Psoas muscle (tissue), 8 donors: ENCODE measurements around the gene CFAP300. TPM values are rescaled to one million over a fixed set of nuclear protein-coding genes. Genes with fewer than 3 reads are reported as not detected.

Source experiments
- ATAC-seq, 4 donors: fragments of 200-7000 bp; cut with Tn5 transposase; one replicate each; pipeline ENCODE4 v1.9.1; 2020; ENCODE audit warnings: moderate library complexity in 3 of 4, mild to moderate bottlenecking in 2 of 4
- DNase-seq, 2 donors: peaks; one replicate each; pipeline ENCODE4 v3.0.0-alpha.2; 2020
- H3K27ac ChIP-seq: fragments of 200-600 bp; one replicate; pipeline ENCODE4 v1.8.0; 2022
- H3K27me3 ChIP-seq, 3 donors: fragments of 200-600 bp in 1 of 3; one replicate each; pipeline versions ENCODE4 v1.6.1 to v1.8.0; 2013 to 2022; ENCODE audit warnings: low read length in 2 of 3, mild to moderate bottlenecking in 2 of 3, moderate library complexity in 1 of 3; ENCODE audit not compliant: insufficient read depth in 3 of 3
- H3K36me3 ChIP-seq, 2 donors: fragments of 200-600 bp in 1 of 2; one replicate each; pipeline versions ENCODE4 v1.6.1 to v1.8.0; 2013 to 2022; ENCODE audit warnings: low read depth in 1 of 2, mild to moderate bottlenecking in 1 of 2, moderate library complexity in 1 of 2; ENCODE audit not compliant: insufficient read depth in 1 of 2
- H3K4me1 ChIP-seq: fragments of 200-600 bp; one replicate; pipeline ENCODE4 v1.8.0; 2022
- H3K4me3 ChIP-seq: fragments of 200-600 bp; one replicate; pipeline ENCODE4 v1.8.0; 2022; ENCODE audit warnings: mild to moderate bottlenecking
- H3K9me3 ChIP-seq: fragments of 200-600 bp; one replicate; pipeline ENCODE4 v1.8.0; 2022
- WGBS, 3 donors: extraction: QIAGEN DNeasy Blood & Tissue Kit; methylation state at CpG; one replicate each; pipeline versions ENCODE4 v1.1.6 to v1.1.7; 2013; 5-methylcytosine and 5-hydroxymethylcytosine counted together
- intact Hi-C, 2 donors: fragments of 100-400 bp; cut with DNase I; formaldehyde crosslinking; loops; one replicate each; pipeline versions ENCODE4 v1.11.0 to v1.14.2; 2022
- polyA plus RNA-seq, 3 donors: library from polyadenylated mRNA; stranded (reverse); fragments of 200-250 nt; gene quantifications; one replicate each; pipeline ENCODE4 v1.2.3, GENCODE V29; 2013
- total RNA-seq, 4 donors: library from RNA; stranded (reverse); fragmentation: NEBNext Ultra II Directional in 2 of 4; extraction: Animal tissue kit (Norgen Biotek cat#: 25700) in 2 of 4; gene quantifications; one replicate each; pipeline versions ENCODE4 v1.2.1 to v1.2.4, GENCODE V29; 2021 to 2023
- TF ChIP-seq, protein P1 (sequence below): fragments of 200-600 bp; IDR thresholded peaks from one replicate; pipeline ENCODE4 v1.8.0; 2022; ENCODE audit warnings: antibody characterized with exemption
- donor health status: healthy with polysubstance abuse.
- donor health status: DM: no; HTN: no; CAD: no; lungs with moderate emphysema.
- donor health status: Bipolar disorder and iron deficiency.
- donor health status: healthy.
- donor health status: DM: yes; HTN: yes; CAD: no.
- donor health status: DM: no; HTN: no; CAD: no.
- donor health status: DM: no; HTN: no; CAD: no.
- donor health status: DM: yes; HTN: yes; CAD: no.

The CFAP300 gene
- total and polyA plus RNA-seq, 7 donors = 0.11 to 0.86 (median 0.22) TPM; not detected in 2

DNA sequence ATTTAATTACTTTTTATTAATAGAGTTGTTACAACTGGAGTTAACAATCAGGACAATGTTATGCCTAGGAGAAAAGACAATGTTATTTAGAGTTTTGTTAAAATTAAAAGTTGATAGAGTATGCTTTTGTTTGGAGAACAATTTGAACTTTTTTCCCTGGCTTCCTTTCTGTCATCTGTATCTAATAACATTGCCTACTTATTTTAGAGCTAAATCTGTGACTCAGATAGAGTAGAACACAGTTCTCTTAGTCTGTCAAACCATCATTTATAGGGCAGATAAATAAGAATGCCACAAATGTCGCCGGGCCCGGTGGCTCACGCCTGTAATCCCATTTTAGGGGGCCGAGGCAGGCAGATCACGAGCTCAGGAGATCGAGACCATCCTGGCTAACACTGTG lies 34.1 kb downstream of the CFAP300 start:
- H3K4me1 ChIP-seq = no peaks in the 10 kb centered on the region
- no peaks in the 10 kb centered on the region for H3K9me3 ChIP-seq
- H3K27ac ChIP-seq = no peak overlapping the region
- WGBS, 3 donors = 93 to 97% (median 93%) methylated on average over 7 of the region's 7 CpGs
- TF ChIP-seq, protein P1, sequence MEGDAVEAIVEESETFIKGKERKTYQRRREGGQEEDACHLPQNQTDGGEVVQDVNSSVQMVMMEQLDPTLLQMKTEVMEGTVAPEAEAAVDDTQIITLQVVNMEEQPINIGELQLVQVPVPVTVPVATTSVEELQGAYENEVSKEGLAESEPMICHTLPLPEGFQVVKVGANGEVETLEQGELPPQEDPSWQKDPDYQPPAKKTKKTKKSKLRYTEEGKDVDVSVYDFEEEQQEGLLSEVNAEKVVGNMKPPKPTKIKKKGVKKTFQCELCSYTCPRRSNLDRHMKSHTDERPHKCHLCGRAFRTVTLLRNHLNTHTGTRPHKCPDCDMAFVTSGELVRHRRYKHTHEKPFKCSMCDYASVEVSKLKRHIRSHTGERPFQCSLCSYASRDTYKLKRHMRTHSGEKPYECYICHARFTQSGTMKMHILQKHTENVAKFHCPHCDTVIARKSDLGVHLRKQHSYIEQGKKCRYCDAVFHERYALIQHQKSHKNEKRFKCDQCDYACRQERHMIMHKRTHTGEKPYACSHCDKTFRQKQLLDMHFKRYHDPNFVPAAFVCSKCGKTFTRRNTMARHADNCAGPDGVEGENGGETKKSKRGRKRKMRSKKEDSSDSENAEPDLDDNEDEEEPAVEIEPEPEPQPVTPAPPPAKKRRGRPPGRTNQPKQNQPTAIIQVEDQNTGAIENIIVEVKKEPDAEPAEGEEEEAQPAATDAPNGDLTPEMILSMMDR = no peak
- no peak overlapping the region for H3K4me3 ChIP-seq
- intact Hi-C loops = no loop called here
- no peak for DNase-seq
- no peaks in the 10 kb centered on the region for H3K27me3 ChIP-seq
- no peaks in the 10 kb centered on the region for H3K36me3 ChIP-seq
- no peak for ATAC-seq

DNA sequence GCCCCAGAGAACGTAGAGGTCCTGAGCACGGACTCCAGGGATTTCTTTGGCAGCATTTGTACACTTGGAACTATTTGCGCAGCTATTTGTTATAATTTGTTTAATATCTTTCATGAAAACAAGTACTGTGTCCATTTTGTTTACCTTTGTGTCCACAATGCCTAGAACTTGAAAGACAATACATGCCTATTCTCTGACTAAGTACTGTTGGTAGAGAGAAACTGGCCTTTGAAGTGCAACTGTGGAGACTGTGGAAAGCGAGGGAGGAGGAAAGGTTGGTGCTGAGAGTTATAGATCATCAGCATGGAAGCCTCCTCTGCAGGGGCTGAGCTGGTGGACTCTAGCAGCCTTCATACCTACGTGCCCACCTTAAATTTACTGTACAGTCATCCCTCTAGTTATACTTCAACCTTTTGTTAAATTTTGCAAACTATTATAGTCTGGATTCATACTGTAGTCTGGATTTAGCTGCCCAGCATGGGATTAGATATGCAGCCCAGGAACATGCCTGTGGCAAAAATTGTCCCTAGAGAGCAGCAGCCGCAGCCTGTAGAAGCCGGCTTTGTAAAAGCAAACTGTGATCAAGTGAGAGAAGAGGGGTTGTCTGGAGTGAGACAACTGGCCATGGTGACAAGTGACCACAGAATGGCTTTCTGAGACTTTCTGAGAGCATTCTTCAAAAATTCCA lies 38.8 kb downstream of the CFAP300 start:
- WGBS, 3 donors = 84 to 90% (median 89%) methylated on average over 7 of the region's 7 CpGs
- no peaks in the 10 kb centered on the region for H3K36me3 ChIP-seq
- H3K9me3 ChIP-seq = no peaks in the 10 kb centered on the region
- no peaks in the 10 kb centered on the region for H3K27me3 ChIP-seq
- intact Hi-C loops = no loop called here
- ATAC-seq (no peak), DNase-seq (no peak)
- no peak overlapping the region for H3K4me3 ChIP-seq
- H3K4me1 ChIP-seq = no peaks in the 10 kb centered on the region
- no peak overlapping the region for H3K27ac ChIP-seq
- TF ChIP-seq, protein P1 = no peak

DNA sequence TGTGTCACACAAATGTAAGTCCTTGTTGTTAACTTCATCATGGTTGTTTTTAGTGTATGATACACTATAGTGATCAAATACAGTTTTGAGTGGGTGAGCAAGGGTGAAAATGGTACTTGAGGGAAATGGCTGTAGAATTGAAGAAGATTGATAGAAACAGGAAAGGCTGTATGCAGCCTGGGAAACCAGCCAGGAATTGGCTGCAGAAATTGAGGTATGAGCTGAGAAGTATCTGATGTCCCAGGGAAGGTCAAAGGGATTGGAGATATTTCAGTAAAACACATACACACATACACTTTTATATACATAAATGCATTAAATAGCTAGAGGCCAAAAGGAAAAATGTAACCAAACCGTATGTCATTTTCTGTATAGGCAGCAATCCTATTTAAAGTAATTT lies 49.9 kb downstream of the CFAP300 start:
- intact Hi-C loops = no loop called here
- H3K9me3 ChIP-seq = no peaks in the 10 kb centered on the region
- H3K4me3 ChIP-seq = no peak overlapping the region
- no peaks in the 10 kb centered on the region for H3K27me3 ChIP-seq
- H3K27ac ChIP-seq = no peak overlapping the region
- no peaks in the 10 kb centered on the region for H3K4me1 ChIP-seq
- DNase-seq = no peak
- TF ChIP-seq, protein P1 = no peak
- H3K36me3 ChIP-seq = no peaks in the 10 kb centered on the region
- WGBS, 3 donors = 90 to 95% (median 95%) methylated on average over 1 of the region's 1 CpG
- ATAC-seq = no peak

DNA sequence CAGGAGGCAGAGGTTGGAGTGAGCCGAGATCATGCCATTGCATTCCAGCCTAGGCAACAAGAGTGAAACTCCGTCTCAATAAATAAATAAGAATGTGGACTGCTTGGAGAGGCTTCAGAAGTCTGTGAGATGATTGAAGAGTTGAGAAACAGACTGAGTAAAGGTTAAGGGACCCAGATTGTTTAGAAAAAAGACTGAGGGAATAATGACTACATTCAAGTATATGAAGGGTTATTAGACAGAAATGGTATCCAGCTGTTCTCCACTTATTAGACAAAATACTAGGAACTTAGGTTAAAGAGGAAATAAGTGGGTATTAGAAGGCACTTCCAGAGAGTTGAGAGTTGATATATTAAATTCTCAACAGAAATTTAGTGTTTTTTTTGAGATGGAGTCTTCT lies 52.5 kb downstream of the CFAP300 start:
- intact Hi-C loops = no loop called here
- Histone ChIP-seq H3K4me3 (no peak overlapping the region), H3K27me3 (no peaks in the 10 kb centered on the region), H3K27ac (no peak overlapping the region), H3K36me3 (no peaks in the 10 kb centered on the region), H3K4me1 (no peaks in the 10 kb centered on the region), H3K9me3 (no peaks in the 10 kb centered on the region)
- WGBS, 3 donors = 96 to 98% (median 96%) methylated on average over 2 of the region's 2 CpGs
- ATAC-seq = no peak
- no peak for DNase-seq
- TF ChIP-seq, protein P1 = no peak
